ENCODE measurements around the gene YOD1. TPM values are rescaled to one million over a fixed set of nuclear protein-coding genes. Genes with fewer than 3 reads are reported as not detected.

The YOD1 gene
- total and polyA plus RNA-seq, 2 of the 4 experiments (the other 2 are of a cell fraction), result 1.8 to 5.4 TPM

- Histone ChIP-seq H4K91ac (ENCODE audit: insufficient read depth, low read depth, low read length) (no peak overlapping the region), H2BK120ac (ENCODE audit: low read depth, low read length) (no peak overlapping the region), H3K18ac (ENCODE audit: low read depth, low read length) (no peak overlapping the region), H2BK5ac (ENCODE audit: low read depth, low read length, poor library complexity, severe bottlenecking) (no peak overlapping the region), H3K27ac (ENCODE audit: insufficient read depth, low read length) (no peak overlapping the region), H4K5ac (ENCODE audit: low read depth, low read length) (no peak overlapping the region), H2AK9ac (replicated peaks; ENCODE audit: low read depth, low read length, poor library complexity) (no peak overlapping the region), H3K56ac (ENCODE audit: extremely low read depth, insufficient read depth, low read length) (no peak overlapping the region), H3K4me2 (ENCODE audit: low read depth, low read length) (no peak overlapping the region), H3K9ac (ENCODE audit: low read depth, low read length) (no peak overlapping the region), H3K4me3 (ENCODE audit: insufficient read depth, low read depth, low read length) (no peak overlapping the region), H3K4ac (ENCODE audit: low read depth, low read length) (no peak overlapping the region), H3K79me1 (ENCODE audit: low read depth in 1 of 2, low read length in 2 of 2) (no peaks in the 10 kb centered on the region), H2BK15ac (ENCODE audit: low read depth, low read length) (no peak overlapping the region), H3K36me3 (ENCODE audit: control insufficient read depth, insufficient read depth, low read length) (no peaks in the 10 kb centered on the region), H3K9me3 (ENCODE audit: control insufficient read depth, insufficient read depth, low read length) (no peaks in the 10 kb centered on the region), H2BK20ac (ENCODE audit: low read depth, low read length) (no peak overlapping the region), H4K8ac (ENCODE audit: low read depth in 2 of 2, low read length in 2 of 2) (no peak overlapping the region), H3K4me1 (ENCODE audit: control insufficient read depth, insufficient read depth, low read length) (no peaks in the 10 kb centered on the region), H3K9me1 (ENCODE audit: insufficient read depth, low read length) (peaks cover 3% of the 10 kb centered on the region; the same call in 1 of the 2 replicates), H3K23ac (ENCODE audit: low read depth, low read length) (no peak overlapping the region), H3K27me3 (ENCODE audit: control insufficient read depth, insufficient read depth, low read length) (peaks cover 9% of the 10 kb centered on the region), H4K20me1 (ENCODE audit: insufficient read depth, low read length) (no peaks in the 10 kb centered on the region), H3K14ac (replicated peaks; ENCODE audit: low read depth, low read length) (no peak overlapping the region), H2AFZ (replicated peaks; ENCODE audit: low read length, poor library complexity) (no peak overlapping the region), H2AK5ac (ENCODE audit: low read depth, low read length) (0 out of 2 replicates have a peak overlapping the region, but pooled peaks have one; percentile 9)
- WGBS, 2 experiments (ENCODE audit: extremely low coverage in 2 of 2, insufficient read length in 1 of 2), result no CpG with 5 or more reads among the region's 1 CpG
- intact Hi-C loops (cut with micrococcal nuclease) (no loop called here), dilution Hi-C loops (cut with HindIII; ENCODE audit: low sequenced_read_pairs, unreplicated experiment) (no loop called here), in situ Hi-C loops (cut with MboI; ENCODE audit: low sequenced_read_pairs) (no loop called here)
- no peak for ATAC-seq (ENCODE audit: low read depth)
- TF ChIP-seq USF2 (IDR thresholded peaks at IDR 0.05; ENCODE audit: low read depth, low read length) (no peak), FOS (IDR thresholded peaks at IDR 0.05; ENCODE audit: low read depth, low read length) (no peak), MAFK (IDR thresholded peaks at IDR 0.05; ENCODE audit: low read depth, low read length) (no peak), RFX5 (IDR thresholded peaks at IDR 0.05; ENCODE audit: low read depth, low read length) (no peak), CTCF (conservative IDR thresholded peaks at IDR 0.05; ENCODE audit: low read depth, low read length) (no peak), BHLHE40 (IDR thresholded peaks at IDR 0.05; ENCODE audit: low read depth, low read length) (no peak), NFE2L2 (IDR thresholded peaks at IDR 0.05; ENCODE audit: low read depth, low read length) (no peak), CEBPB (IDR thresholded peaks at IDR 0.05; ENCODE audit: low read depth, low read length) (no peak), SMC3 (IDR thresholded peaks at IDR 0.05; ENCODE audit: low read depth, low read length) (no peak), RCOR1 (IDR thresholded peaks at IDR 0.05; ENCODE audit: insufficient replicate concordance, low read length) (no peak), MAZ (IDR thresholded peaks at IDR 0.05; ENCODE audit: borderline replicate concordance, low read depth, low read length) (no peak), CHD1 (IDR thresholded peaks at IDR 0.05; ENCODE audit: low read depth, low read length) (no peak), ELK1 (IDR thresholded peaks at IDR 0.05; ENCODE audit: borderline replicate concordance, low read depth, low read length) (no peak)
- DNase-seq, result no peak
- ChIA-PET POLR2A (ENCODE audit: unreplicated experiment) (no interaction called here), CTCF (no interaction called here)
- no TSS peak for BruUV-seq (replicated peaks)
These were observed 16.8 kb downstream of the YOD1 start for GRCh38 chr1:207034208-207034607.

Measured in IMR-90 (cell line).